Sigmoid colon (tissue), 4 donors: Measurements from ENCODE around the gene MR1.

Experiments used
- CTCF ChIP-seq, 4 experiments: fragments of 450-650 bp in 3 of 4; fragments of 200-600 bp in 1 of 4; IDR thresholded peaks; one replicate each; pipeline ENCODE4 v1.5.1; 2016 to 2019; ENCODE audit warnings: antibody characterized with exemption in 4 of 4, mild to moderate bottlenecking in 3 of 4, moderate library complexity in 2 of 4
- EP300 ChIP-seq, 4 donors: sonication (generic); formaldehyde crosslinking; IDR thresholded peaks; one replicate each; pipeline ENCODE4 v1.6.1; 2017; ENCODE audit warnings: antibody characterized with exemption in 4 of 4
- POLR2A ChIP-seq, 2 donors: fragments of 450-650 bp; IDR thresholded peaks; one replicate each; pipeline ENCODE4 v1.6.1; 2016; ENCODE audit warnings: antibody characterized with exemption in 2 of 2, mild to moderate bottlenecking in 2 of 2, moderate library complexity in 2 of 2
- POLR2AphosphoS5 ChIP-seq, 4 donors: sonication (generic); formaldehyde crosslinking; IDR thresholded peaks; one replicate each; pipeline ENCODE4 v1.6.1; 2017; ENCODE audit warnings: antibody characterized with exemption in 4 of 4

- TF ChIP-seq CTCF (IDR thresholded peaks at IDR 0.05) (no peak), POLR2A (IDR thresholded peaks at IDR 0.05) (no peak), POLR2AphosphoS5 (IDR thresholded peaks at IDR 0.05) (no peak), EP300 (IDR thresholded peaks at IDR 0.05) (no peak)
Measured at GRCh38 chr1:181106479-181106878, 72.7 kb downstream of the MR1 start.
